Stomach (tissue), 4 donors: Measurements from ENCODE around the gene POP5.

Experiments used
- POLR2A ChIP-seq, 4 donors: fragments of 450-650 bp; IDR thresholded peaks; one replicate each; pipeline ENCODE4 v1.6.1; 2016; ENCODE audit warnings: antibody characterized with exemption in 4 of 4, control low read depth in 2 of 4, mild to moderate bottlenecking in 1 of 4, moderate library complexity in 1 of 4
- TF ChIP-seq, protein P1 (sequence below), 7 experiments: fragments of 450-650 bp in 4 of 7; fragments of 200-600 bp in 3 of 7; sonication (generic) in 3 of 7; IDR thresholded peaks; one replicate each; pipeline ENCODE4 v1.5.1; 2016 to 2019; ENCODE audit warnings: antibody characterized with exemption in 7 of 7, control low read depth in 2 of 7, mild to moderate bottlenecking in 1 of 7

DNA sequence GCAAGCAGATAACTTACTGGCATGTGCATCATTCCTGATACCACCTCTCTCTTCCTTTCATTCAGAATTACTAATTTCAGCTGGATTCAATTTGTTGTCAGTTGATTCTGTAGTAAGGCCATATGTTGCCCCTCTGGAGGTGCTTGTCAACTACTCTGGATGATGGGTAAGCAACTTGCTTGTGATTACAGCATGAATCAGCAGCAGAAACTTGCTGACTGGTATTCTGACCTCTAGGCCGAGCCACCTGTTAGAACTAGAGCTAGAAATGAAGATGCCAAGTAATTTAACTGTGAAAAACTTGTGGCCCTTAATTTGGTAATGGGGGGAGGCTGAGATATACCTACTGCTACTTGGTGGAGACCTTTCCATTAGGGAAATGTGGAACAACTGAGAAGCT is 41.9 kb downstream of the POP5 start:
- TF ChIP-seq POLR2A (IDR thresholded peaks at IDR 0.05), result no peak
- TF ChIP-seq, protein P1, sequence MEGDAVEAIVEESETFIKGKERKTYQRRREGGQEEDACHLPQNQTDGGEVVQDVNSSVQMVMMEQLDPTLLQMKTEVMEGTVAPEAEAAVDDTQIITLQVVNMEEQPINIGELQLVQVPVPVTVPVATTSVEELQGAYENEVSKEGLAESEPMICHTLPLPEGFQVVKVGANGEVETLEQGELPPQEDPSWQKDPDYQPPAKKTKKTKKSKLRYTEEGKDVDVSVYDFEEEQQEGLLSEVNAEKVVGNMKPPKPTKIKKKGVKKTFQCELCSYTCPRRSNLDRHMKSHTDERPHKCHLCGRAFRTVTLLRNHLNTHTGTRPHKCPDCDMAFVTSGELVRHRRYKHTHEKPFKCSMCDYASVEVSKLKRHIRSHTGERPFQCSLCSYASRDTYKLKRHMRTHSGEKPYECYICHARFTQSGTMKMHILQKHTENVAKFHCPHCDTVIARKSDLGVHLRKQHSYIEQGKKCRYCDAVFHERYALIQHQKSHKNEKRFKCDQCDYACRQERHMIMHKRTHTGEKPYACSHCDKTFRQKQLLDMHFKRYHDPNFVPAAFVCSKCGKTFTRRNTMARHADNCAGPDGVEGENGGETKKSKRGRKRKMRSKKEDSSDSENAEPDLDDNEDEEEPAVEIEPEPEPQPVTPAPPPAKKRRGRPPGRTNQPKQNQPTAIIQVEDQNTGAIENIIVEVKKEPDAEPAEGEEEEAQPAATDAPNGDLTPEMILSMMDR (IDR thresholded peaks at IDR 0.05), result no peak
